HFFc6 (cell line): ENCODE measurements around the gene CAB39. TPM values are rescaled to one million over a fixed set of nuclear protein-coding genes. Genes with fewer than 3 reads are reported as not detected.

ENCODE experiments used
- DNase-seq: peaks from one replicate; pipeline ENCODE4 v3.0.0-alpha.2; 2018
- H3K27ac Mint-ChIP-seq: 2 replicates; pipeline ENCODE4 v1.8.0; 2020; ENCODE audit warnings: mild to moderate bottlenecking, mixed read lengths
- H3K27me3 Mint-ChIP-seq: 2 replicates; pipeline ENCODE4 v1.8.0; 2021; ENCODE audit warnings: mild to moderate bottlenecking, moderate library complexity, mixed read lengths; ENCODE audit not compliant: insufficient read depth
- H3K36me3 Mint-ChIP-seq: 2 replicates; pipeline ENCODE4 v1.8.0; 2021; ENCODE audit warnings: low read depth, mixed read lengths
- H3K4me1 Mint-ChIP-seq: 2 replicates; pipeline ENCODE4 v1.8.0; 2020; ENCODE audit warnings: low read depth, mixed read lengths
- H3K4me3 Mint-ChIP-seq: 2 replicates; pipeline ENCODE4 v1.8.0; 2020; ENCODE audit warnings: mild to moderate bottlenecking, moderate library complexity, mixed read lengths
- H3K9me3 Mint-ChIP-seq: 2 replicates; pipeline ENCODE4 v1.8.0; 2020; ENCODE audit warnings: mild to moderate bottlenecking, mixed read lengths
- CTCF ChIP-seq: fragments of 200-600 bp; sonication (generic); IDR thresholded peaks from 2 replicates; pipeline ENCODE4 v1.5.0; 2021; ENCODE audit warnings: antibody characterized with exemption, mild to moderate bottlenecking
- total RNA-seq, 6 experiments: library from RNA; stranded (reverse); fragmentation: NEBNext Ultra II Directional; extraction: Animal tissue kit (Norgen Biotek cat#: 25700); gene quantifications; 2 replicates in 1 of 6; 3 replicates in 5 of 6; pipeline ENCODE4 v1.2.3, GENCODE V29; 2021

The CAB39 gene
- total RNA-seq, 6 experiments from 2014 or later: 50.5 to 60.5 (median 55.4) TPM

- H3K27ac Mint-ChIP-seq: no peak overlapping the region
- peaks cover 7% of the 10 kb centered on the region for H3K4me1 Mint-ChIP-seq
- no peak for DNase-seq
- H3K27me3 Mint-ChIP-seq: peaks cover 9% of the 10 kb centered on the region
- no peak for TF ChIP-seq CTCF
- no peak overlapping the region for H3K4me3 Mint-ChIP-seq
- H3K36me3 Mint-ChIP-seq: no peaks in the 10 kb centered on the region
- no peaks in the 10 kb centered on the region for H3K9me3 Mint-ChIP-seq
Measured at GRCh38 chr2:230868161-230868946, 155.7 kb downstream of the CAB39 start.

GRCh38 chr2:230868947-230869913, 156.6 kb downstream of the CAB39 start:
- Mint-ChIP-seq H3K4me1 (peaks cover 5% of the 10 kb centered on the region), H3K27ac (no peak overlapping the region), H3K36me3 (no peaks in the 10 kb centered on the region), H3K27me3 (peaks cover 7% of the 10 kb centered on the region), H3K9me3 (no peaks in the 10 kb centered on the region), H3K4me3 (no peak overlapping the region)
- TF ChIP-seq CTCF: no peak
- DNase-seq: no peak

- Mint-ChIP-seq H3K4me1 (no peaks in the 10 kb centered on the region; the same call in 1 of the 2 replicates), H3K27ac (no peak overlapping the region), H3K36me3 (no peaks in the 10 kb centered on the region), H3K4me3 (no peak overlapping the region), H3K27me3 (peaks cover 6% of the 10 kb centered on the region), H3K9me3 (no peaks in the 10 kb centered on the region)
- DNase-seq: no peak
- TF ChIP-seq CTCF: no peak
Measured at GRCh38 chr2:230869914-230870543, 157.4 kb downstream of the CAB39 start.

Other genes starting within 250 kb of the CAB39 start
- 10 to 100 TPM; 28.1 to 53.8 (median 29.4) TPM for gene ITM2C, start 152.1 kb downstream of the CAB39 start, total RNA-seq
- gene GPR55, start 212.4 kb downstream of the CAB39 start, total RNA-seq: not detected